GM20431 (cell line): Measurements from ENCODE around the gene ST3GAL3.

ENCODE experiments used
- in situ Hi-C: fragments of 300-500 bp; cut with MseI, MboI; formaldehyde crosslinking; loops from one replicate; pipeline ENCODE4 v1.15.0; 2020; ENCODE audit warnings: low sequenced_read_pairs; ENCODE audit not compliant: unreplicated experiment

The ST3GAL3 gene

DNA sequence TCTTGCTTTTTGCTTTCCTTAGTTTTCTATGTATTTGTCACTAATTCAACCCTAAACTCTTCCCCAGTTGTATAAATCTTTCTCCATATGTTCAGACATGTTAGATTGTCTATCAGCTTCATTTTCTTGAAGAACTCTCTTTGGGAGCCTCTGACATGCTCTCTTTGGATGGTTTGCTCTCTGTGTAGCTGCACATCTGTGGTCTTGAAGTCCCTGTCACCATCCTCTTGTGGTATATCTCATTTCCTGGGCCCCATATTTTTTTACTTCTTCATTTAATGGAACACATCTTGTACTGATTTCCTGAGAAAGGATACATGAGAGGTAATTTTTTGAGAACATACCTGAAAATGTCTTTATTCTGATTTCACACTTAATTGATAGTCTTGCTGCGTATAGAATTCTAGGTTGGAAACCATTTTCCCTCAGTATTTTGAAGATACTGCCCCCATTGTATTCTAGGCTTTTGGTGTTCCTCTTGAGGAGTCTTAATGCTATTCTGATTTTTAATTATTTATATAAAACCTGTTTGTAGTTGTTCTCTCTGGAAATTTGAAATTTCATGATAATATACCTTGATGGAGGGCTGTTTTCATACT, 72.6 kb downstream of the ST3GAL3 start:
- in situ Hi-C loops, result no loop called here

DNA sequence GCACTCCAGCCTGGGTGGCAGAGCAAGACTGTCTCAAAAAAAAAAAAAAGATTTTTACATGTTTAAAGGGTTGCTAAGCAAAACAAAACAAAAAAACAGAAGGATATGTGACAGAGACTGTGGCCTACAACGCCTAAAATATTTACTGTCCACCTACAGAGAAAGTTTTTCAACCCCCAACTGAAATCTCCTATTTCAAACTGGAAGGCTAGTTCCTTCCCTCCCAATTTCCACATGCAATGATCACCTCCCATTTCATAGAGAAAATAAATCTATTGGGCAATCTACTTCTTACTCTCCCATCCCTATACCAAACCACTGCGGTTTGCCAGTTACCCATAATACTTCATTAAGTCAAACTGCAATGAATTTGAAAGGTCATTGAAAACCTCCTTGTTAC, 74.2 kb downstream of the ST3GAL3 start:
- in situ Hi-C loops, result no loop called here

- in situ Hi-C loops, result no loop called here
These were observed 75.8 kb downstream of the ST3GAL3 start for GRCh38 chr1:43783096-43783670.

GRCh38 chr1:43783671-43784205, 76.4 kb downstream of the ST3GAL3 start:
- in situ Hi-C loops, result no loop called here

DNA sequence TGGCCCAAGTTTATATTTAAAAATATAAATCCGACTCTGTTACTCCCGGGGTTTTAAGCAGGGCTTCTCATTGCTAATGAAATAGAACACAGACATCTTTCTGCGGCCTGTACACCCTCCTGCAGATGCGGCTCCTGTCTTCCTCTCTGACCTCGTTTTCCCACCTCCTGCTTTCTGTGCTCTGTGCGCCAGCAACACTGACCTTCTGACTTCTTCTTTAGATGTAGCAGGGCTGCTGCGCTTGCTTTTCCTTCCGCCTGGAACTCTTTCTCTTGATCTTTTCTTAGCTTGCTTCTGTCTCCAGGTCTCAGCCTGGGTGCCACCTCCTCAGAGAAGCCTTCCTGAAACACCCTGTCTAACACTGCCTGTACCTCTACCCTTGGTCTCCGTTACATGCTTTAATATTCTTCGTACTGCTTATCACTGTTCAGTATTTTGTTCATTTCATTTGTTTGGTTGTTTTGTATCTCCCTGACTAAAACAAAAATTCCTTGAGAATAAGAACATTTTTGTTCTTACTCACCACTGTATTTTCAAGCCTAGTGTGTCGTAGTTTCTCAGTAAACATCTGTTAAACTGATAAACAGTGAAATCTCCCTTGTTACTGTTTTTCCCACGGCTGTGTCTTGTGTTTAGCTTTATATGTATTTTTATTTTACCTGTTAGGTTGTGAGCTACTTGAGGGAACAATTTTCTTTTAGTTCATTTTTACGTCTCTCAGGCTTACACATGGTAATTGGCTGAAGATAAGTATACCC, 79.0 kb downstream of the ST3GAL3 start:
- in situ Hi-C loops, result no loop called here

DNA sequence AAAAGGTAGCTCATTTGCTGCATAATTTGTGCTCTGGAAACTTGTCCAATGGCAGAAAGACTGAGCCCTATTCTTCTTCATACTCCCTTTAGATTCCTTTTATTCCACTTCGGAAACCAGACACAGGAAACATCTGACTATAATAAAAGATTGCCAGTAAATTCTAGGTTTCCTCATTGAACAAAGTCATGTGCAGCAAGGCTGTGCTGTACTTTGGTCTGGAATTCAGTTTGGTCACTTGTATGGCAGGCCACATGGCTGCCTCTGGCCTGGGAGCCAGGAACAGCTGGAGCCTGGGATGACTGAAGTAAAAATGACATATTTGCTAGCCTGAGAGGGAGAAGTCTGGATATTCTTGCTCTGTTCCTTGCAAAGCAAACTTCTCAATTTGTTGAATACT, 79.6 kb downstream of the ST3GAL3 start:
- in situ Hi-C loops, result no loop called here

DNA sequence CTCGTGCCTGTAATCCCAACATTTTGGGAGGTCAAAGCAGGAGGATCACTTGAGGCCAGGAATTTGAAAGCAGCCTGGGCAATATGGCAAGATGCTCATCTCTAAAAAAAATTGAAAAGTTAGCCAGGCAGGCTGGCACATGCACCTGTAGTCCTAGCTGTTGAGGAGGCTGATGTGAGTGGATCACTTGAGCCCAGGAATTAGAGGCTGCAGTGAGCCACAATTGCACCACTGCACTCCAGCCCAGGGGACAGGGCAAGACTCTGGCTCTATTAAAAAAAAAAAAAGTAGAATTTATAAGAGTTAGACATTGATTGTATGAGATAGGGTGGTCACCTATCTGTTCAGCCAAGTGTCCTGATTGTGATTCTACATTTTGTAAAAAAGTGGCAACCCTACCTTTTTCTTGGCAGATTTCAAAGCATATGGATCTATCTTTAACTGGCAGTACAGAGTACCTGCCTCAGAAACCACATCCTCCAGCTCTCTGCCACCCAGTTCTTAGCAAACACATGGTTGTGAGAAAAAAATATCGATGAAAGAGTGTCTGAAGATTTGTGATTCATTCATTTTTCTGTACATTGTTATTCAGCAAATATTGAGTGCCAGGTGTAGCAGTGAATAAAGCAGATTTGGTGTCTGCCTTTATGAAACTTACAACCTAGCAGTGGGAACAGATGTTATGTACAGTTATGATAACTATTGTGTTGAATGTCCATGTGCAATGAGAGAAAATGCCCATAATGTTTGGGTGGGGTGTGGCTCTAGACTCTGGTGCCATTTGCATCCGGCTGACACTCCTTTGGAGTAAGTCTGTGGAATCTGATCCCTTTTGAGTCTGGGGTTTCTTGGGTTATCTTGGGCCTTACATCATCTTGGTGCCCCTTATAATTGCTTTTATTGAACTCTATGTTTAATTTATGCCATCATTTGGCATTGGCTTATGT, 82.5 kb downstream of the ST3GAL3 start:
- in situ Hi-C loops, result no loop called here

- in situ Hi-C loops, result no loop called here
These were observed 83.9 kb downstream of the ST3GAL3 start for GRCh38 chr1:43791243-43791642.

DNA sequence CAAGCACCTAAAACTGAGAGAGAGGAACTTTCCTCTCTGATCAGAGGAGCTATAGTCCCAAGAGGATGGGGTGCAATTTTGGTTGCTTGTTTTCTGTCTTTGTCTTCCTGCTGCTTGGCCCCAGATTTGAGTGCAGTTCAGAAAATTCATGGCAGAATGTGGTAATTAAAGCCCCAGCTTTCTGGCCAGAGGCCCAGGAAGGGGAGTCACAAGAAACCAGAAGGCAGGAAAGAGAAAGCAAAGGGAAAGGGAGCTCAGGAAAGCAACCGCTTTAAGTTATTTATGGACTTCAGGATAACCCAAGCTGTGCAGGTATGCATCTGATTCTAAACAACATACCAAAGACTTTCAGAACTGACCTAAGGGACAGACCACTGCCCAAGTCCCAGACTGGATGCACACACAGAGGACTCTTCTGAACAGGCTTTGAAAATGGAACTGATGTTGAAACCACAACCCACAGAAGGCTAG, 88.8 kb downstream of the ST3GAL3 start:
- in situ Hi-C loops, result no loop called here

- in situ Hi-C loops, result no loop called here
These were observed 90.6 kb downstream of the ST3GAL3 start for GRCh38 chr1:43797891-43798290.

- in situ Hi-C loops, result no loop called here
These were observed 92.6 kb downstream of the ST3GAL3 start for GRCh38 chr1:43799656-43800635.

GRCh38 chr1:43800771-43801170, 93.4 kb downstream of the ST3GAL3 start:
- in situ Hi-C loops, result no loop called here

- in situ Hi-C loops, result no loop called here
These were observed 93.9 kb downstream of the ST3GAL3 start for GRCh38 chr1:43801203-43801602.

GRCh38 chr1:43802356-43802980, 95.1 kb downstream of the ST3GAL3 start:
- in situ Hi-C loops, result no loop called here

DNA sequence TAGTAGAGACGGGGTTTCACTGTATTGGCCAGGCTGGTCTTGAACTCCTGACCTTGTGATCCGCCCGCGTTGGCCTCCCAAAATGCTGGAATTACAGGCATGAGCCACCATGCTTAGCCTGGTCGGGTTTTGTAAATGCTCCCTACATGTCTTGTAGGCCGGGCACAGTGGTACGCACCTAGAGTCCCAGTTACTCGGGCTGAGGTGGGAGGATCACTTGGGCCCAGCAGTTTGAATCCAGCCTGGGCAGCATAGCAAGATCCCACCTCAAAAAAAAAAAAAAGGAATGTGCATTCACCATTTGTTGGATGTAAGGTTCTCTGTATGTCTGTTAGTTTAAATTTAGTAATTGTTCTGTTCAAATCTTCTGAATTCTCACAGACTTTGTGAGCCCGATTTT, 95.8 kb downstream of the ST3GAL3 start:
- in situ Hi-C loops, result no loop called here

DNA sequence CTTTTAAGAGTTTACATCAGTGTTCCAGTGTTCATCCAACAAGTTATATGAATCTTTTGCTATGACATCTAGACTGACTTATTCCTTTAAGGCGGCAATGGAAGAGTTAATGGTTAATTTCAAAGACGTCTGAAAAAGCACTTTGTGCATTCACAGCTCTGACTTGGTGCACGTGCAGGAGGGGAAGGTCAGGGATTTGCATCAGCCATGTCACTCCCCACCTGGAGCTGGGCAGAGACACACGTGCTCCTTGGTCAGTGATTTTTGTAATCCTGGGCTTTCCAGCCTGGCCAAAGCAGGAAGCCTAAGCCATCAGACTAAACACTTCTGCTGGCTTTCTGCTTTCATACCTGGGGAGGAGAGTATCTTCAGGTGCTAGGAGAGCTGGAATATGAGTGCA, 96.3 kb downstream of the ST3GAL3 start:
- in situ Hi-C loops, result no loop called here

GRCh38 chr1:43804569-43804968, 97.2 kb downstream of the ST3GAL3 start:
- in situ Hi-C loops, result no loop called here

DNA sequence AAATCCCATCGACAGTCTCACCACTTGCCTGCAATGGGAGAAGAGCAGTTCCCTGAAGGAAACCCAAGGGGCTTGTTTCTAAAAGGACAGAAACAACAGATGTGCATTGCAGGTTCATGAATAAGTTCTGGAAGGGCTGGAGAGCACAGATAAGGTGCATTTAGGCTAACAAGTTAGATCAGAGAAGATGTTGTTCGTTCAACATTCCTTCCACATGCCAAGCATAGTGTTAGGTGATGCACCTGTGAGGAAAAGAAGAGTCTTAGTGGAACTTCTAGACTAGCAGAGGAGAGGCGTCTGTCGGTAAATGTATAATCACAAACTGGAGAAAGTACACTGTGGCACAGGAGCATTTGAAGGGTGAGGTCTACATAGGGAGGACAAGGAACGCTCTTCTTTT, 98.0 kb downstream of the ST3GAL3 start:
- in situ Hi-C loops, result no loop called here

GRCh38 chr1:43806183-43806582, 98.8 kb downstream of the ST3GAL3 start:
- in situ Hi-C loops, result no loop called here
